CD4-positive, alpha-beta memory T cell (primary cell): ENCODE data around the gene NKAP. TPM values are rescaled to one million over a fixed set of nuclear protein-coding genes. Genes with fewer than 3 reads are reported as not detected.
A peak's percentile ranks its signal among the peaks of the same experiment; 100 is the strongest.

Experiments
- CTCF ChIA-PET: fragments of 350-600 bp; sonication (Branson Sonifier 250); formaldehyde crosslinking; loops from one replicate; lab custom pipeline; 2021; ENCODE audit warnings: inconsistent platforms; ENCODE audit not compliant: partially characterized antibody; lab: Charles Lee
- POLR2A ChIA-PET: fragments of 350-600 bp; sonication (Branson Sonifier 250); formaldehyde crosslinking; loops from one replicate; lab custom pipeline; 2021; ENCODE audit not compliant: partially characterized antibody; lab: Charles Lee
- DNase-seq, 5 donors: peaks; one replicate each; pipeline versions ENCODE4 v3.0.0 to v3.0.0-alpha.2; 2020 to 2022; ENCODE audit warnings: mixed read lengths in 1 of 5
- H3K27ac ChIP-seq: one replicate; pipeline ENCODE4 v1.7.0; 2013; ENCODE audit warnings: low read depth, low read length
- H3K27me3 ChIP-seq: 2 replicates; pipeline ENCODE4 v1.7.0; 2013; ENCODE audit warnings: mild to moderate bottlenecking, low read length, moderate library complexity; ENCODE audit not compliant: insufficient read depth
- H3K36me3 ChIP-seq: 2 replicates; pipeline ENCODE4 v1.7.0; 2013; ENCODE audit warnings: mild to moderate bottlenecking, low read length, moderate library complexity; ENCODE audit not compliant: insufficient read depth
- H3K4me1 ChIP-seq: 2 replicates; pipeline ENCODE4 v1.7.0; 2013; ENCODE audit warnings: mild to moderate bottlenecking, low read length, moderate library complexity; ENCODE audit not compliant: insufficient read depth
- H3K4me3 ChIP-seq, 2 donors: one replicate each; pipeline ENCODE4 v1.7.0; 2013; ENCODE audit warnings: low read length in 2 of 2, mild to moderate bottlenecking in 1 of 2
- H3K9me3 ChIP-seq, 2 donors: one replicate each; pipeline ENCODE4 v1.7.0; 2013; ENCODE audit warnings: low read length in 2 of 2, control low read depth in 1 of 2; ENCODE audit not compliant: control insufficient read depth in 1 of 2
- H3K27ac Mint-ChIP-seq, 7 donors: one replicate each; pipeline ENCODE4 v1.8.0; 2020 to 2021; ENCODE audit warnings: mixed read lengths in 7 of 7, mild to moderate bottlenecking in 6 of 7, inconsistent platforms in 3 of 7, moderate library complexity in 3 of 7
- H3K27me3 Mint-ChIP-seq, 2 donors: one replicate each; pipeline ENCODE4 v1.8.0; 2020 to 2021; ENCODE audit warnings: mixed read lengths in 2 of 2
- H3K36me3 Mint-ChIP-seq, 2 donors: one replicate each; pipeline ENCODE4 v1.8.0; 2020 to 2021; ENCODE audit warnings: mixed read lengths in 2 of 2, inconsistent platforms in 1 of 2, mild to moderate bottlenecking in 1 of 2
- H3K4me1 Mint-ChIP-seq, 4 donors: one replicate each; pipeline ENCODE4 v1.8.0; 2020 to 2021; ENCODE audit warnings: mixed read lengths in 4 of 4, mild to moderate bottlenecking in 1 of 4
- H3K4me3 Mint-ChIP-seq, 8 donors: one replicate each; pipeline ENCODE4 v1.8.0; 2020 to 2021; ENCODE audit warnings: mixed read lengths in 8 of 8, mild to moderate bottlenecking in 7 of 8, moderate library complexity in 6 of 8, inconsistent platforms in 3 of 8
- H3K9me3 Mint-ChIP-seq, 8 donors: one replicate each; pipeline ENCODE4 v1.8.0; 2020 to 2021; ENCODE audit warnings: mixed read lengths in 8 of 8, mild to moderate bottlenecking in 5 of 8, inconsistent platforms in 3 of 8, moderate library complexity in 1 of 8
- intact Hi-C: fragments of 100-400 bp; cut with micrococcal nuclease; formaldehyde crosslinking; loops from one replicate; pipeline ENCODE4 v1.15.1; 2023
- polyA plus RNA-seq, 2 donors: library from polyadenylated mRNA; unstranded; fragments of 300-500 nt; fragmentation: Illumina TruSeq; gene quantifications; one replicate each; pipeline ENCODE4 v1.2.3, GENCODE V29; 2021
- total RNA-seq, 2 experiments: library from RNA; stranded (reverse); gene quantifications; one replicate each; pipeline ENCODE4 v1.2.3, GENCODE V29; 2021

Gene NKAP
- total and polyA plus RNA-seq, 4 experiments from 2014 or later = 1.4 to 15.9 (median 10.1) TPM

GRCh38 chrX:119871245-119871598 is 72.3 kb downstream of the NKAP start:
- Mint-ChIP-seq H3K4me1 (peaks cover 3 to 39% (median 17%) of the 10 kb centered on the region in 4 donors), H3K27me3 (no peaks in the 10 kb centered on the region), H3K4me3 (peak overlapping the region; percentile 93 to 100 (median 96)), H3K9me3 (peaks cover 0 to 2% (median 0%) of the 10 kb centered on the region in 8 donors), H3K27ac (peak overlapping the region; percentile 98 to 100 (median 98)), H3K36me3 (peaks cover 2 to 27% of the 10 kb centered on the region in 2 donors)
- intact Hi-C loops = loop anchor here (1.0 to 5.0 kb wide), 7 partner anchors 16 to 404 kb away; partner anchors contain the start of genes NKAP, NKRF, RPL39 and SLC25A5
- H3K36me3 ChIP-seq = no peaks in the 10 kb centered on the region
- peaks cover 15% of the 10 kb centered on the region for H3K4me1 ChIP-seq
- peak overlapping the region; percentile 26 to 89 for H3K4me3 ChIP-seq
- ChIA-PET POLR2A (interaction anchor here (0.9 to 3.3 kb wide), 14 partner anchors 9 to 388 kb away, joined by 3 to 51 read pairs (median 6); partner anchors contain the start of genes NKAP, RPL39, SEPTIN6 and SOWAHD), CTCF (interaction anchor here (1.8 to 2.5 kb wide), 4 partner anchors 8 to 80 kb away, joined by 3 to 11 read pairs (median 8); partner anchors contain the start of gene RPL39)
- H3K27ac ChIP-seq = peak overlapping the region; percentile 85
- no peaks in the 10 kb centered on the region for H3K27me3 ChIP-seq
- DNase-seq = peak in 1 of 5 donors; percentile 75
- no peaks in the 10 kb centered on the region for H3K9me3 ChIP-seq

Other genes starting within 250 kb of the NKAP start
- 1 to 10 TPM; 1.9 to 2.0 TPM for gene SOWAHD, start 185.2 kb downstream of the NKAP start, total RNA-seq
- 1 to 10 TPM in 1 of 2 donors, not detected in 1; 2.6 TPM for gene SOWAHD, start 185.2 kb downstream of the NKAP start, polyA plus RNA-seq
- gene RPL39, start 152.1 kb downstream of the NKAP start, total RNA-seq = 1,000 to 10,000 TPM; 3,907 to 4,108 TPM
- 1,000 to 10,000 TPM; 3,926 to 4,396 TPM for gene RPL39, start 152.1 kb downstream of the NKAP start, polyA plus RNA-seq
- gene UPF3B, start 90.8 kb downstream of the NKAP start, total RNA-seq = 10 to 100 TPM; 11.1 to 12.1 TPM
- 1 to 10 TPM; 3.9 to 7.7 TPM for gene UPF3B, start 90.8 kb downstream of the NKAP start, polyA plus RNA-seq
- 10 to 100 TPM; 43.0 to 45.3 TPM for gene RNF113A, start 72.0 kb downstream of the NKAP start, total RNA-seq
- gene RNF113A, start 72.0 kb downstream of the NKAP start, polyA plus RNA-seq = 10 to 100 TPM; 57.3 to 64.8 TPM
- 10 to 100 TPM; 59.7 to 62.4 TPM for gene NDUFA1, start 71.9 kb downstream of the NKAP start, total RNA-seq
- 100 to 1,000 TPM; 308 to 409 TPM for gene NDUFA1, start 71.9 kb downstream of the NKAP start, polyA plus RNA-seq
- not detected for gene AKAP14, start 47.9 kb downstream of the NKAP start, total RNA-seq
- not detected for gene AKAP14, start 47.9 kb downstream of the NKAP start, polyA plus RNA-seq
- not detected for gene RHOXF2B, start 133.9 kb upstream of the NKAP start, total RNA-seq
- gene RHOXF2B, start 133.9 kb upstream of the NKAP start, polyA plus RNA-seq = under 1 TPM in 1 of 2 donors, not detected in 1; 0.08 TPM
- 1 to 10 TPM; 1.7 to 2.1 TPM for gene RHOXF1, start 172.2 kb upstream of the NKAP start, total RNA-seq
- gene RHOXF1, start 172.2 kb upstream of the NKAP start, polyA plus RNA-seq = under 1 TPM in 1 of 2 donors, not detected in 1; 0.30 TPM
- not detected for gene RHOXF2, start 214.9 kb upstream of the NKAP start, total RNA-seq
- gene RHOXF2, start 214.9 kb upstream of the NKAP start, polyA plus RNA-seq = under 1 TPM in 1 of 2 donors, not detected in 1; 0.16 TPM